Astrocyte (in vitro differentiated cells and primary cell): ENCODE data around the gene GJC3. TPM values are rescaled to one million over a fixed set of nuclear protein-coding genes. Genes with fewer than 3 reads are reported as not detected.

Experiments used
- DNase-seq: peaks from one replicate; pipeline ENCODE4 v3.0.0-alpha.2; 2010; ENCODE audit warnings: low read depth
- FAIRE-seq: peaks from 2 replicates; lab custom pipeline; 2011; peaks lifted over from hg19 to GRCh38; lab: Jason Lieb, UNC
- H2AFZ ChIP-seq: 2 replicates; pipeline ENCODE4 v1.6.0; 2012; ENCODE audit warnings: low read depth, low read length, inconsistent platforms
- H3K27ac ChIP-seq: 2 replicates; pipeline ENCODE4 v1.5.1; 2011; ENCODE audit warnings: low read depth, low read length, inconsistent platforms
- H3K27me3 ChIP-seq: 2 replicates; pipeline ENCODE4 v1.6.0; 2011; ENCODE audit warnings: low read length, inconsistent platforms; ENCODE audit not compliant: insufficient read depth
- H3K36me3 ChIP-seq: 2 replicates; pipeline ENCODE4 v1.5.1; 2011; ENCODE audit warnings: low read length, inconsistent platforms; ENCODE audit not compliant: insufficient read depth
- H3K4me1 ChIP-seq: 2 replicates; pipeline ENCODE4 v1.5.1; 2011; ENCODE audit warnings: low read length, inconsistent platforms; ENCODE audit not compliant: insufficient read depth
- H3K4me2 ChIP-seq: 2 replicates; pipeline ENCODE4 v1.6.0; 2012; ENCODE audit warnings: low read length, inconsistent platforms
- H3K4me3 ChIP-seq: 2 replicates; pipeline ENCODE4 v1.5.1; 2011; ENCODE audit warnings: low read depth, mild to moderate bottlenecking, low read length, inconsistent platforms; ENCODE audit not compliant: insufficient read depth
- H3K79me2 ChIP-seq: 2 replicates; pipeline ENCODE4 v1.6.0; 2012; ENCODE audit warnings: mild to moderate bottlenecking, low read length, inconsistent platforms; ENCODE audit not compliant: insufficient read depth
- H3K9ac ChIP-seq: 2 replicates; pipeline ENCODE4 v1.6.0; 2012; ENCODE audit warnings: mild to moderate bottlenecking, low read length, inconsistent platforms
- H3K9me3 ChIP-seq: 2 replicates; pipeline ENCODE4 v1.5.1; 2012; ENCODE audit warnings: low read depth, mild to moderate bottlenecking, low read length, inconsistent platforms; ENCODE audit not compliant: insufficient read depth
- H4K20me1 ChIP-seq: 2 replicates; pipeline ENCODE4 v1.6.0; 2012; ENCODE audit warnings: low read length, inconsistent platforms; ENCODE audit not compliant: insufficient read depth
- H3K27ac Mint-ChIP-seq: one replicate; pipeline ENCODE4 v1.8.0; 2021; ENCODE audit warnings: mild to moderate bottlenecking, mixed read lengths; ENCODE audit not compliant: unreplicated experiment
- H3K27me3 Mint-ChIP-seq: one replicate; pipeline ENCODE4 v1.8.0; 2021; ENCODE audit warnings: low read depth, mixed read lengths; ENCODE audit not compliant: unreplicated experiment
- H3K36me3 Mint-ChIP-seq: one replicate; pipeline ENCODE4 v1.8.0; 2021; ENCODE audit warnings: low read depth, mixed read lengths; ENCODE audit not compliant: unreplicated experiment
- H3K4me1 Mint-ChIP-seq: one replicate; pipeline ENCODE4 v1.8.0; 2021; ENCODE audit warnings: low read depth, mixed read lengths; ENCODE audit not compliant: unreplicated experiment
- H3K4me3 Mint-ChIP-seq: one replicate; pipeline ENCODE4 v1.8.0; 2021; ENCODE audit warnings: mild to moderate bottlenecking, moderate library complexity, mixed read lengths; ENCODE audit not compliant: unreplicated experiment
- H3K9me3 Mint-ChIP-seq: one replicate; pipeline ENCODE4 v1.8.0; 2021; ENCODE audit warnings: mild to moderate bottlenecking, mixed read lengths; ENCODE audit not compliant: unreplicated experiment
- EZH2 ChIP-seq: IDR thresholded peaks from 2 replicates; pipeline ENCODE4 v1.6.1; 2012; ENCODE audit warnings: mild to moderate bottlenecking, low read length, inconsistent platforms; ENCODE audit not compliant: insufficient read depth
- total RNA-seq: library from RNA; stranded (reverse); gene quantifications from 2 replicates; pipeline ENCODE4 v1.2.1, GENCODE V29; 2021
- TF ChIP-seq, protein P1 (sequence below): IDR thresholded peaks from 2 replicates; pipeline ENCODE4 v1.5.1; 2011; ENCODE audit warnings: low read depth, mild to moderate bottlenecking, inconsistent platforms, low read length, moderate library complexity; ENCODE audit not compliant: insufficient read depth

The GJC3 gene
- total RNA-seq, 1 donor from 2014 or later: not detected

DNA sequence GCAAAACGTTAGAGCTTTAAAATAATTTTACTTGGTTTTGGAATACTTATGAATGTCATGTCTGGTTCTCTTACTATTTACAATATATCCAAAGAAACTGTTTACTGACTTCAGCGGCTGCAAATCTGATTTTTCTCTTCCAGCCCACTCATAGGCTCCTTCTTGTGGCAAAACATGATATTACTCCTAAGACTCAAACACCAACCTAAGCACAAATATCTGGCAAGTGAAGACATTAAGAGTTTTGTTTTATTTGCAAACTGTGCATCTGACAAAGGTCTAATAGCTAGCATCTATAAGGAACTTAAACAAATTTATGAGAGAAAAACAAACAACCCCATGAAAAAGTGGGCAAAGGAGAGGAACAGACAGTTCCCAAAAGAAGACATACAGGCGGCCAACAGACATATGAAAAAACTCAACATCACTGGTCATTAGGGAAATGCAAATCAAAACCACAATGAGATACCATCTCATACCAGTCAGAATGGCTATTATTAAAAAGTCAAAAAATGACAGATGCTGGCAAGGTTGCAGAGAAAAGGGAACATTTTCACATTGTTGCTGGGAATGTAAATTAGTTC, 20.3 kb upstream of the GJC3 start:
- Histone ChIP-seq H3K27me3 (peaks cover 2% of the 10 kb centered on the region), H3K79me2 (no peaks in the 10 kb centered on the region), H3K9ac (no peak overlapping the region), H3K36me3 (no peaks in the 10 kb centered on the region), H3K9me3 (no peaks in the 10 kb centered on the region), H3K4me1 (no peaks in the 10 kb centered on the region), H4K20me1 (no peaks in the 10 kb centered on the region), H3K4me3 (no peak overlapping the region), H3K4me2 (no peak overlapping the region), H2AFZ (no peak overlapping the region), H3K27ac (no peak overlapping the region)
- DNase-seq (no peak), FAIRE-seq (no peak)
- Mint-ChIP-seq H3K4me3 (no peak overlapping the region), H3K27me3 (peaks cover 2% of the 10 kb centered on the region), H3K4me1 (no peaks in the 10 kb centered on the region), H3K36me3 (no peaks in the 10 kb centered on the region), H3K27ac (no peak overlapping the region), H3K9me3 (peaks cover 8% of the 10 kb centered on the region)
- TF ChIP-seq, protein P1, sequence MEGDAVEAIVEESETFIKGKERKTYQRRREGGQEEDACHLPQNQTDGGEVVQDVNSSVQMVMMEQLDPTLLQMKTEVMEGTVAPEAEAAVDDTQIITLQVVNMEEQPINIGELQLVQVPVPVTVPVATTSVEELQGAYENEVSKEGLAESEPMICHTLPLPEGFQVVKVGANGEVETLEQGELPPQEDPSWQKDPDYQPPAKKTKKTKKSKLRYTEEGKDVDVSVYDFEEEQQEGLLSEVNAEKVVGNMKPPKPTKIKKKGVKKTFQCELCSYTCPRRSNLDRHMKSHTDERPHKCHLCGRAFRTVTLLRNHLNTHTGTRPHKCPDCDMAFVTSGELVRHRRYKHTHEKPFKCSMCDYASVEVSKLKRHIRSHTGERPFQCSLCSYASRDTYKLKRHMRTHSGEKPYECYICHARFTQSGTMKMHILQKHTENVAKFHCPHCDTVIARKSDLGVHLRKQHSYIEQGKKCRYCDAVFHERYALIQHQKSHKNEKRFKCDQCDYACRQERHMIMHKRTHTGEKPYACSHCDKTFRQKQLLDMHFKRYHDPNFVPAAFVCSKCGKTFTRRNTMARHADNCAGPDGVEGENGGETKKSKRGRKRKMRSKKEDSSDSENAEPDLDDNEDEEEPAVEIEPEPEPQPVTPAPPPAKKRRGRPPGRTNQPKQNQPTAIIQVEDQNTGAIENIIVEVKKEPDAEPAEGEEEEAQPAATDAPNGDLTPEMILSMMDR: no peak
- no peak for TF ChIP-seq EZH2

DNA sequence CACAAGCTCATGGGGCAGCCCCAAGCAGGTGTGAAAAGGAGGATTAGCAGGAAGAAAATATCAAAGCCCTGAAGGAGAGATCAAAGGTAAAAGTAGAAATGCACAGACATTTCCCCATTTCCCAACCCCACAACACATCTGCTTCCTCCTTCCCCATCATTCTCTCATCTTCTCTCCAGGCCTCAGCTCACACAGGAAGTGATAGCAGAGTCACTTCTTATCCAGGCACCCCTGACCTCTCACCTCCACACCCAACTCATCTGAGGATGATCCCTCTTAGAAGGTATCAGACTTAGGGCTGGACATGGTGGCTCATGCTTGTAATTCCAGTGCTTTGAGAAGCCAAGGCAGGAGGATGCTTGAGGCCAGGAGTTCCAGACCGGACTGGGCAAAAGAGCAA, 18.2 kb upstream of the GJC3 start:
- no peak overlapping the region for H3K4me3 Mint-ChIP-seq
- H3K27ac ChIP-seq: no peak overlapping the region
- H3K4me2 ChIP-seq: no peak overlapping the region
- FAIRE-seq: no peak
- H2AFZ ChIP-seq: no peak overlapping the region
- H3K36me3 ChIP-seq: no peaks in the 10 kb centered on the region
- no peaks in the 10 kb centered on the region for H3K4me1 ChIP-seq
- TF ChIP-seq EZH2: no peak
- TF ChIP-seq, protein P1: no peak
- H3K4me3 ChIP-seq: no peak overlapping the region
- peaks cover 5% of the 10 kb centered on the region for H3K27me3 ChIP-seq
- DNase-seq: no peak
- no peak overlapping the region for H3K9ac ChIP-seq
- no peak overlapping the region for H3K27ac Mint-ChIP-seq
- peaks cover 12% of the 10 kb centered on the region for H3K9me3 Mint-ChIP-seq
- H3K36me3 Mint-ChIP-seq: no peaks in the 10 kb centered on the region
- no peaks in the 10 kb centered on the region for H3K79me2 ChIP-seq
- no peaks in the 10 kb centered on the region for H3K9me3 ChIP-seq
- peaks cover 2% of the 10 kb centered on the region for H3K27me3 Mint-ChIP-seq
- no peaks in the 10 kb centered on the region for H3K4me1 Mint-ChIP-seq
- H4K20me1 ChIP-seq: no peaks in the 10 kb centered on the region

DNA sequence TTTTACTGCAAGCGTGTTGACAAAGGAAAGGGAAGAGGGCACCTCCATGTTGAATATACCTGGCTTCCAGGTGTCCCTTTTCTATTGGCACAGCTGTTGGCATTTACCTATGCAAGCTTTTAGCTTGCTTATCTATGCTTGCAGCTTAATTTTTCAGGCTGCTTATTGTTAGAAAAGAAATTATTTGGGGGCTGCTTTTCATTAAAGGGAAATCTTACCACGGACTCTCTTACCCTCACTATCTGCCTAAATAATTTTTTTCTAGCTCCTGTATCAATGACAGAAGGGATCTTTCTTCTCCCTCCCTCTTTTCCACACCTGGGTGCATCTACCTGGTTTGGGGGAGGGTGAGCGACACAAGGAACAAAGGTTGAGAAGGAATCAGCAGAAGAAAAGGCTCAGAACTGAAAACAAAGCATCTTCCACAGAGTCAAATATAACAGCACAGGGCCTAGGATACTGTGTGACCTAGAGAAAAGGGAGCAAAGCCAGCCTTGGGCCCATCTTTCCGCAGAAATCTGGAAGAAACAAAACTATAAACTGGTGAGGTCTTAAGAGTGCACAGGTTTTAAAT, 15.2 kb upstream of the GJC3 start:
- H3K9ac ChIP-seq: no peak overlapping the region
- no peak overlapping the region for H3K27ac Mint-ChIP-seq
- H3K27me3 ChIP-seq: peaks cover 5% of the 10 kb centered on the region
- H3K79me2 ChIP-seq: no peaks in the 10 kb centered on the region
- H3K9me3 ChIP-seq: no peaks in the 10 kb centered on the region
- DNase-seq: no peak
- no peaks in the 10 kb centered on the region for H4K20me1 ChIP-seq
- no peaks in the 10 kb centered on the region for H3K4me1 ChIP-seq
- no peak overlapping the region for H2AFZ ChIP-seq
- peaks cover 4% of the 10 kb centered on the region for H3K9me3 Mint-ChIP-seq
- no peak for FAIRE-seq
- peaks cover 2% of the 10 kb centered on the region for H3K27me3 Mint-ChIP-seq
- H3K4me3 Mint-ChIP-seq: no peak overlapping the region
- no peak overlapping the region for H3K4me3 ChIP-seq
- H3K4me2 ChIP-seq: no peak overlapping the region
- no peaks in the 10 kb centered on the region for H3K36me3 ChIP-seq
- H3K4me1 Mint-ChIP-seq: no peaks in the 10 kb centered on the region
- no peaks in the 10 kb centered on the region for H3K36me3 Mint-ChIP-seq
- no peak overlapping the region for H3K27ac ChIP-seq
- no peak for TF ChIP-seq EZH2
